NK-92 (cell line): ENCODE data around the gene ZBED2.

Experiments
- DNase-seq: peaks from one replicate; lab custom pipeline; 2025; ENCODE audit not compliant: unreplicated experiment; lab: John Stamatoyannopoulos, UW

Gene ZBED2

GRCh38 chr3:111605018-111605417, 9.9 kb upstream of the ZBED2 start:
- DNase-seq, result no peak

DNA sequence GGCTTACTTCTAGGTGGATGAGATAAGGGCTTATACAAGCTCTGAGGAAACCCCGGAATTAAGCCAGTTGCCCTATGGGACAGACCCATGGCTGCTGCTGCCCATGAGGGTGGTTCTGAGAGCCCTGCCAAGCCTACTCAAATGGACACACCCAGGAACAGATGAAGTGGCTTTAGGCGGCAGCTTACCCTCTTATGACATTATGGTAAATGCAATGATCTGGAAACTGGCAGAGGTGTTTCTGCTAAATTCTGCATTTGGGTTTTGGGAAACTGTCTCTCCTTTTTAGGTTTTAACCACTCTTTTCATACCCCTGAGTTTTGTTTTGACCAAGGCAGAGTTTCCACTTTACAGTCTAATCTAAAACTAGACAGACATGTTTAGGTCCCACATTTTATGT, 9.0 kb upstream of the ZBED2 start:
- DNase-seq, result no peak

- DNase-seq, result no peak
Measured at GRCh38 chr3:111603679-111604078, 8.5 kb upstream of the ZBED2 start.

DNA sequence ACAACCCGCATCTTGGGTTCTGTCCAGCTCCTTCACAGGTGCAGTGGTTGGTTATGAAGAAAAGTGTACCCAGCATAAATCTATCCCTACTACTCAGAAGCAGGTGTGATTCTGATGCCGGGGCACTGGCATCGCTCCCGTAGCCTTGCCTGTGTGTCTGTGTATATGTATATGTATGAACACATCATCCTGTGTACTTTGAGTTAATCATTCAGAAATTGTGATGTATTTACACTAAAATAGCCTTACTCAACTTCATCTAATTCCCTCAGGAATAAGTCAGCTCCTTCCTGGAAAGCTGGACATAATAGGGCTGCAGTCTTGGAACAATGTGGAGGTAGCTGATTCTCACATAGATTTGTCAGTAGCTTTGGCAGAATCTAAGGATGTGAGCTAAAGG, 6.7 kb upstream of the ZBED2 start:
- no peak for DNase-seq

DNA sequence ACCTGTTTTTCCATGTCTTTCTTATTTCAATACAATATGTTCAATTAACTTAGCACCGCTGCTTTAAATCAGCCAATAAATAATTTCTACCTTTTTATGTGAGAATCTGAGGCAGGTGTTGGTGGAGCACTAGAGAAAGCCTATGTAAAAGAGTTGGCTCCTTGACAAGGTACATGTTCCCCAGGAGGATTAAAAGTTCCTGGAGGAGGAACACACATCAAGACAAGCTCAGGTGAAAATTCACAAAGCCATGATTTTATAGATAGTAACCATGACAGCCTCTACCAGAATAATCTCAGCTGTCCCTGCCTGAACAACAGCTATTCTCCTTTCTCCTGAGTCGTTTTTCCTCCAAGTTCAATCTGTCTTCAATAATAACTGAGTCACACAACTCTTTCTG, 3.4 kb upstream of the ZBED2 start:
- no peak for DNase-seq

DNA sequence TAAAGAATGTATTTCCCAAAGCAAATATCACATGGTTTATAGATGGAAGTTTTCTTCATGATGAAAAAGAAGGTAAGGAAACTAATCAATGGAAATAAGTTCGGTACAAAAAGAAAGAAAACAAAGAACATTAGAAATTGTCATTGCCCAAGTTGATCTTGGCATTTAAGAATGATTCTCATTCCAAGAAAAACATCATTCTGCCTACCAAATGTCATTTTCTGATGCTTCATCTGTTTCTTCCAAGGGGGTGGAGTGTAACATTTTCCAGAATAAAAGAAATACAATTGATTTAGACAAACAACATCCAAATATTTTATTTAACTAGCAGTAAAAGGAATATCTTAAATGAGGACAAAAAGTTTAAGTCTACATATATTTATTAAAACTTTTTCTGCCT, 3.0 kb upstream of the ZBED2 start:
- DNase-seq, result no peak

- no peak for DNase-seq
Measured at GRCh38 chr3:111596328-111596727, 1.2 kb upstream of the ZBED2 start.

DNA sequence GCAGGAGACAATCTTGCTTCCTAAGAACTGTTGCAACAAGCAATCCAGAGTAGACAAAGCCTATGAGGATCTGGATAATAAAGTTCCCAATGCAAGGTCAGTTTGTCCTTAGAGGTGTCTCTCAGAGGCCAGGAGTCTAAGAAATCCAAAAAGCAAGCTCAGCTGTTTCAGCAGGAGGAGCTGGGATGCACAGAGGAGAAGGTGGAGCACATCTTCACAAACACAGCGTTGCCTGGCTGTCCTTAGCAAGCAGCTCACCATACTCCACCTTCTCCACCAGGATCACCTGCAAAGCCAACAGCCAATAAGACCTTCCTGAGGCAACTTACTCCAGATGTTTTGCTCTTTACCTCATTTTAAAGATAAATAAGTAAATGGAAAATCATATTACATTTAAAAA, 365 bp downstream of the ZBED2 start:
- no peak for DNase-seq

DNA sequence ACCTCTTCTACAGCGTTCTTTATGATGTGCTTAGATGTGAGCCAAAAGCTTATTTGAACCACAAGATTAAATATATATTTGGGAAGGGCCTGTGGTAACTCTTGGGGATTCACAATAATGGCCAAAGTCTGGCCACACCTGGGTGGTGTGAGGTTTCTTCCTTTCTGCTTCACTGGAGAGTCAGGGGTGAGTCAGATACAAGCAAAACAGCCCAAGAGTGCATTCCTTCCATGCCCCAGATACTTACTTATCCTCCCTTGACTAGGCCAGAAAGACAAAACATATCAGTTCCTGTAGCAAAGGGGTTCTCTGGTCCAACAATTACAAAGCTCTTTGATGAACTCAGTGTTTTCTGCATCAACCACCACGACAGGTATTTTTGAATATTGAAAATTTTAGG, 941 bp downstream of the ZBED2 start:
- DNase-seq, result no peak

- DNase-seq, result no peak
Measured at GRCh38 chr3:111593666-111594065, 1.5 kb downstream of the ZBED2 start.

DNA sequence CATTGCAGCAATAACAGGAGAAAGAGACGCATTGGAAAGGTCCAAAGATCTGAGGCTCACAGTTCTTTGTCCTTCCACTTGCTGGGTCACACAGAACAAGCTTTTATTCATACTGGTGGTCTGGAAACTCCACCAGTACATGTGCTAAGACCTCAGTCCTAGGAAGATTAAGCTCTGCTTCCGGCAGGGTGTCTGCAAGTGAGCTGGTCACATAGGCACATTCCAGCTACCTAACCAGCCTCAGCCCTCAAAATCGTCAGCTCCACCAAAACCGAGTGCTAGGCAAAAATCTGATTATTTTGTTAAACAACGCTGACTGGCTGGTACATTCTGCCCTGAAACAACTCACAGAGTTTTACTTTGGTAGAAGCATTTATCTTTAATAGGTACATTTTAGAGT, 2.2 kb downstream of the ZBED2 start:
- no peak for DNase-seq

GRCh38 chr3:111592143-111592542, 3.0 kb downstream of the ZBED2 start:
- no peak for DNase-seq

DNA sequence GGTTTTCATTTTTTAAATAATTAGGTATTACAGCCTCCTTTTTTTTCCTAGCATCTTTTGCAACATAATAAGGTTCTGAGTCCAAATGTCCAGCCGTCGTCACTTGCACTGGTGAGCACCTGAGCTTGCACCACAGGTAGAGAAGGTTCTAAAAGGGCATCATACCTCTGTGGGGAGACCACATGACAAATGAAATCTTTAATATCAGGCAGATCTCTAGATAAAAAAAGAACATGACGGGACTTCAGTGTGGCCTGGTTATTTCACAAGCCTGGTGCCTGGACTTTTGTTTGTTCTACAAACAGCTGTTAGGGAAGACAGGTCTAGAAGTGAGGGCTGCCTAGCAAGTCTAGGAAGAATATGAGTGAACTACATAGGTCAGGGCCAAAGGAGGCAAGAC, 3.6 kb downstream of the ZBED2 start:
- DNase-seq, result no peak

- DNase-seq, result no peak
Measured at GRCh38 chr3:111590143-111590491, 5.0 kb downstream of the ZBED2 start.

GRCh38 chr3:111589303-111590142, 5.6 kb downstream of the ZBED2 start:
- DNase-seq, result no peak

DNA sequence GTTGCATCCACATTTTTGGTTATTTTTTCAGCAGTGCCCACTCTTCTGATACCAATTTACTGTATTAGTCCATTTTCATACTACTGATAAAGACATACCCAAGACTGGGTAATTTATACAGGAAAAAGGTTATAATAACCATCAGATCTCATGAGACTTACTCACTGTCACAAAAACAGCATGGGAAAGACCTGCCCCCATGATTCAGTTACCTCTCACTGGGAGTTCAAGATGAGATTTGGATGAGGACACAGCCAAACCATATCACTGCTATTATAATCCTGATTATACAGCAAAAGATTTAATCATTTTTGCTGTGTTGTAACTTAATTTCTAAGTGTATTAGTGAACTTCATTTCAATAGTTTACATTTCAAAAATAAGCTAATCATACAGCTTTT, 6.6 kb downstream of the ZBED2 start:
- DNase-seq, result no peak

- DNase-seq, result no peak
Measured at GRCh38 chr3:111585217-111585616, 9.9 kb downstream of the ZBED2 start.

DNA sequence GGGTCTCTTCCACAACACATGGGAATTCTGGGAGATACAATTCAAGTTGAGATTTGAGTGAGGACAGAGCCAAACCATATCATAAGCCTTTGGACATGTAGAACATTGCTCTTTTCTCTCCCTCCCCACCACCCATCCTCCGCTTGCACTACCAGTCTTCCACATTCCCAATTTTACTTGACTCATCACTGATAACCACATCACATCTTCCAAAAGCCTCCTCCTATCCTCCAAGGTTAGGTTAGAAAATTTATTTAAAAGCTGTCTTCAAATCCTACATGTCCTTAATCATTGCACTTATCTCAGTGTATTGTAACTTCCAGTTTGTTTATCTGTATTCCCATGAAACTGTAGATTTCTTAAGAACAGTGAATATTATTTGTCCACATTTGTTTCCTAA, 10.4 kb downstream of the ZBED2 start:
- no peak for DNase-seq

- no peak for DNase-seq
Measured at GRCh38 chr3:111582120-111582474, 13.0 kb downstream of the ZBED2 start.

DNA sequence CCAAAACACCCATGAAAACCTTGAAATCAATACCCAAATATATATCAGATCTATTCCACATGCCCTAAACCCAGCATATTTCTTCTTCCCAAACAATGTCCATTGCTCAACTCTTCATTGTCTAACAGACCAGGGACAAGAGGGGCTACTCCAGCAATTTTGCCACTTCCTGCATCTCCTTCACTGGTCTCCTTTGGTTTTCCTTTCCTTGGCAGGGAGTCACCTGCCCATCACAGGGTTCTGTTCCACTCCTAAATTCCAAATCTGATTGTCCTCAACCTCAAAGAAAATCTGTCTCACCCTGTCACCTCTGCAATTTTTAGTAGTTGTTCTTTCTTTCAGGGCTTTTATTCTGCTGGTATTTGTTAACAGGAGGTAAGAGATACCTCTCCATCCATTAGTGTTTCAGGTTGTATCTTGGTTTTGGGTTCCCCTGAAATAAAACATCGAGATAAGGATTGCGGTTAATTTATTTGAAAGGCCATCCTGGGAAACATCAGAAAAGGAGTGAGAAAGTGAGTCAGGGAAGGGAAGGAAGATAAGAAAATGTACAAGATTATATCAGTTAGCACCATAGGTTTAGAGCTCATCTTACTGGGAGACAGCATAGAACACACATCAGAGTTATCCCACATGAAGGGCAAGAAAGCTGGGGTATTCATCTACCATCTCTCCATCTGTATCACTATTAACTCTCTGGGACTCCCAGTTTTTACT, 13.6 kb downstream of the ZBED2 start:
- DNase-seq, result no peak

DNA sequence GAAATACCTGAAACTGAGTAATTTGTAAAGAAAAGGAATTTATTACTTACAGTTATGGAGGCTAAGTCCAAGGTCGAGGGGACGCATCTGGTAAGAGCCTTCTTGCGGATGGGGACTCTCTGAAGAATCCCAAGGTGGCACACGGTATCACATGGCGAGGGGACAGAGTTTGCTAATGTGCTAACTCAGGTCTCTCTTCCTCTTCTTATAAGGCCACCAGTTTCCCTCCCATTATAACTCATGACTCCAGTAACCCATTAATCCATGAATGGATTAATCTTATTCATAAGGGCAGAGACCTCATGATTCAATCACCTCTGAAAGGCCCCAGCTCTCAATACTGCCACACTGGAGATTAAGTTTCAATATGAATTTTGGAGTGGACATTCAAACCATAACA, 15.7 kb downstream of the ZBED2 start:
- DNase-seq, result no peak

DNA sequence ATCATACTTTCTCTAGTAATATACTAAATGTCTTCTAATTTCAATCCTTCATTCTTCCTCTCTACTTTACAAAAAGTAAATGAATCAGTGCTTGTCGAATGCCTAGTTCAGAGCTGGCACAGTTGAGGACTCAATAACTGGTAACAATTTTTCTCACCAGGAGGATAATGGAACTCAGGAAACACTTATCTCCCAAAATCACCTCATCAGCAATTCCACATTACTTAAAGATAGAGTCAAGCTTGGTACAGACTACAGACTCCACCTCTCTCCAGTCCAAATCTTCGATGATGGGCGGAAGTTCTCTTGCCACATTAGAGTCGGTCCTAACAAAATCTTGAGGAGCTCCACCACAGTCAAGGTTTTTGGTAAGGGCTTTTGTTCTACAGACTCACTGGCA, 16.3 kb downstream of the ZBED2 start:
- DNase-seq, result no peak
